Epidermal melanocyte (primary cell): ENCODE results near the gene CA9.

Experiments used
- DNase-seq: peaks from one replicate; pipeline ENCODE4 v3.0.0; 2011; ENCODE audit warnings: low spot score; ENCODE audit not compliant: insufficient read length

CA9 gene

GRCh38 chr9:35690614-35691333 lies 17.0 kb downstream of the CA9 start:
- peak; percentile 65 for DNase-seq

DNA sequence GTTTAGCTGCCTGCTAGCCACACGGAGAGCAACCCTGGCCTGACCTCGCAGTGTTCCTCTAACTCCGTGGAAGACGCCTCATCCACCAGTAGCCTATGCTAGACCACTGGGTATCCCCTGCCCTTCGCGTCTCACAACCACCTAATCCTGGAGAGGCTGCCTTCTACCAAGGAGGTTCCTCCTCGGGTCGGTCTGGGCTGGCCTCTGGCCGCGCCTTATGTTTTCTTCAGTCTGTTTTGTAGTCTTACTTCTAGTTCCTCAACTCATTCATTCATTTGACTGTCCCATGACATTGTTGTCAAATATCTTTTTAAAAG lies 17.6 kb downstream of the CA9 start:
- DNase-seq = no peak

GRCh38 chr9:35691757-35692301 lies 18.1 kb downstream of the CA9 start:
- no peak for DNase-seq

DNA sequence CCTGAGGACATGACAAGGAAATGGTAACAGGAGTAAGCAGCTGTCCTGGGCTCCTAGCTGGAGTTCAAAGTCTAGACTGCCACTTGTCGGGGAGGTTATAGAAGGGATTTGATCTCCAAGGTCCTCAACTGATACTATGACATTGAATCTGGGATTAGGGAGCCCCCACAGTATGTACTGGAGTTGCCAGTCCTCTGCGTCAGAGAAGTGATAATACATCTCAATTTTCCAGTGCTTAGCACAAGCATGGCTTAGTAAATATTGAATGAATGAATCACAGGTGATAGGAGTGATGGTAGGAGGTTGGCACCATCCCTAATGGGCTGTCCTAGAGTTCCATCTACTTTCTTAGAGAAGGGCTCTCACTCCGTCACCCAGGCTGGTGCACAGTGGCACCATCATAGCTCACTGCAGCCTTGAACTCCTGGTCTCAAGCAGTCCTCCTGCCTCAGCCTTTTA lies 22.2 kb downstream of the CA9 start:
- no peak for DNase-seq

GRCh38 chr9:35696520-35697215 lies 22.9 kb downstream of the CA9 start:
- DNase-seq = peak; percentile 34

GRCh38 chr9:35697486-35697885 lies 23.8 kb downstream of the CA9 start:
- no peak for DNase-seq

DNA sequence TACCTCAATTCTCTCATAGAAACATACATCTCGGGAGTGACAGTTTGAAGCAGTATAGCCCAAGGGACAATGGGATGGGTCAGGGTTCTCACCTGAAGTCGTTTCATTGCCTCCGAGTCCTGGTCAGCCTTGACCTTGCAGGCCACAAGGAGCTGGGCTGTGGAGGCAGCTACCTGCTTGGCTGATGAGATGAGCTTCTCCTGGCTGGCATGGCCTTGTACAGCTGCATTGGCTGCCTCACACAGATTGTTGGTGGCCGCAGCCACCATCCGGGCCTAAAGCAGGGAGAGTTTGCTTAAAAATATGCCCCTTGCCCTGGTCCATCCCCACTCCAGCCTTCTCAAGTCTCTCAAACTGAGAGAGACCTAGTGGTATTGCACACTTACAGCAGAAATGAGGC lies 24.5 kb downstream of the CA9 start:
- no peak for DNase-seq

DNA sequence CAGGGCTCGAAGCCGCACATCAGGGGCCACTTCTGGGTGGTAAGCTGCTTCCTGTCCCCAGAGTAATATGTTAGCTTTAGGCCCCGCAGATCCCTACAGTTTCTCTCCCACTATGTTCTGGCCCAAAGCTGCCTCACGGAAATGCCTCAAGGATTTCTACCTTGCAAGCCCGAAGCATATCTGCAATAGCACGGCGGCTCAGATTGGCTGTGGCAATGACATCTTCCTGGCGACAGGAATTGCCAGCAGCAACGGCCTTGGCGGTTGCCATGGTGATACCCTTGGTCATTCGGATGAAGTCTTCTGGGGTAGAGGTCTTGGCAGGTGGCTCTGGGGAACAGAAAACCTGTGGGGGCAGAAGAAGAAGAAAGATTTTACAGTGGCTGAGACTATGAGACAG lies 26.3 kb downstream of the CA9 start:
- DNase-seq = no peak

GRCh38 chr9:35700942-35701341 lies 27.2 kb downstream of the CA9 start:
- no peak for DNase-seq

DNA sequence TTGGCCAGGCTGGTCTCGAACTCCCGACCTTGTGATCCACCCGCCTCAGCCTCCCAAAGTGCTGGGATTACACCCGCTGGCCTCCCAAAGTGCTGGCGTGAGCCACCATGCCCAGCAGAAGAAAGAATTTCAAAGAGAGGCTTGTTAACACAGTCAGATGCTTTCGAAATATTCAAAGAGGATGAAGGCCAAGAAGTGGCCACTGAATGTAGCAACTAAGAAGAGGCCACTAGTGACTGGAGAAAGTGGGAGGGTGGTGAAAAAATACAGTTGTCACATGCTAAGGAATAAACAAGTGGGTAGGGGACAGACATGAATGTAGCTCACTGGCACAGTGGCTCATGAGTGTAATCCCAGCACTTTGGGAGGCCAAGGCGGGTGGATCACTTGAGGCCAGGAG lies 29.0 kb downstream of the CA9 start:
- DNase-seq = no peak

GRCh38 chr9:35703906-35704672 lies 30.4 kb downstream of the CA9 start:
- DNase-seq = no peak

DNA sequence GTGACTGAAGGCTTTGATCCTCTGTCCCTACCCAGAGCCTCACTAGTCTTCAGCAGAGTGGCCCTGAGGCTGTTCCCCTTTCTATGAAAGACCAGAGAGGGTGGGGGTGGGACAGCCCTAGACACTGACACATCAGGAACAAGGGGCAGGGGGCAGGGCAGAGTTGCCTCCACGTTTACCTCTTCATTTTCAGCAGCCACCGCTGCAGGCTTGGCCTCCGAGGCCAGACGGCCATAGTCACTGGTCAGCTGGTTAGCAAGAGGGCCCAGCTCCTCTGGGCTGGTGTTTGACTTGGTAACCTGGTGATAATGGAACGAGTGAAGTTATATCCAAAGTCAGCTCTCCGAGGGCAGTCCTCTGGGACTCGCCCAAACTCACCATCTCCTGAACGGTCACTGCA lies 31.6 kb downstream of the CA9 start:
- DNase-seq = no peak

- DNase-seq = no peak
Observed at GRCh38 chr9:35705836-35706430, 32.2 kb downstream of the CA9 start.

GRCh38 chr9:35706951-35707350 lies 33.2 kb downstream of the CA9 start:
- DNase-seq = no peak

GRCh38 chr9:35708146-35708545 lies 34.4 kb downstream of the CA9 start:
- DNase-seq = no peak

GRCh38 chr9:35710818-35711500 lies 37.2 kb downstream of the CA9 start:
- no peak for DNase-seq

- no peak for DNase-seq
Observed at GRCh38 chr9:35711501-35712428, 38.0 kb downstream of the CA9 start.

DNA sequence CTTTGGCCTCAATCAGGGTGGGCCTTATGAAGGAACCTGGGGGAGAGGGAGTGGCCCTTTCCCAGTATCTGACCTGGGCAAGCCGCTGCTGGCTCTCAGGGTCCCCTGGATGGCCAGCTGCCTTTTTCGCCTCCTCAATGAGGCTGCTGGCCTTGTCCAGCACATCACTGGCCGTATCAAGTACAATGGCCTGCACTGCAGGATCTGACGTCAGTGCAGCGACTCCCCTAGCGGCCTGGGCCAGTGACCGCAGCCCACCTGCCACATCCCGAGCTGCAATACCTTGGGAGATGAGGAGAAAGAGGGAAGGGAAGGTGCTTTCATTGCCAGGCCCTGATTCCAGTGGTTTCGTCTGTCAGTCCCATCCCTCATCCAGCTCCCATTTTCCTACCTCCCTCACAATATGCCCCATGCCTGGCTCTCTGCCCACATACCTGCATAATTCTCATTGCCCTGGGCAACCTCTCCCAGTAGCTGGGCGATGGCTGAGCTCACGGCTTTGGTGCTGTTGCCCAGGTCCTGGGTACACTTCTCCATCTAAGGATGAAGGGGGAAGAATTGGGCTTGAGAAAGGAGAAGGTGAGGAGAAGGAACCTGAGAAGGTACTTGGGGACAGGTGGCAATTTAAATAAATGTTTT lies 39.2 kb downstream of the CA9 start:
- DNase-seq = no peak

- DNase-seq = no peak
Observed at GRCh38 chr9:35713578-35713977, 39.9 kb downstream of the CA9 start.

GRCh38 chr9:35714123-35714522 lies 40.4 kb downstream of the CA9 start:
- DNase-seq = no peak
